Measurements from ENCODE around the gene ORC1.

The ORC1 gene

DNA sequence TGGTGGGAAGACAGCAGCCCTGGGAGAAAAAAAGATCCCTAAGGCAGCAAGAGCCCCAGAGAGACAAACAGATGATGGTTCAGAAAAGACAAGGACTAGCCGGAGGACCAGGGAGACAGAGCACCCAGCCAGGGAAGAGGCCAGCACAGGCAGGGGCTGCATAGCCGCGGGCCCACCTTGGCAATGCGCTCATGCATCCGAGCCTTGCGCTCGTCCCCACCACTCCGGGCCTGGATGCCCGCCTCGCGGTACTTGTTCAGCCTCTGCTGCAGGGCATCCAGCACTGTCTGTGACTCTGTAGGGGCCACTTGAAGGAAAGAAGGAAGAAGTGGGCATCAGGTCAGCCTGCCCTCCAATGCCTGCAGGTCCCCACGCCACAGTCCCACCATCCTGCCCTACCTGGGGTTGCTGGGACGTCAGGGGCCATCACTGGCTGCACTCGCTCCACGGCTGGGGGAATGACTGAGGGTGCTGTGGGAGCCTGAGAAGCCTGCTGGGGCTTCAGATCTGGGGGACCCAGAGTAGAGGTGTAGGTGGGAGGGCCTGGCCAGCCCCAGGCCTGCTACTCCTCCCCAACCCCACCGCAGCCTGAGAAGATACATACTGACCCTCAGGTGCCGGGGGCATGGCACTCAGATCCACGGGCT, 45.2 kb downstream of the ORC1 start:
- no peak overlapping the region for H3K4me3 ChIP-seq (ENCODE audit: low read depth, low read length)
- no peak for DNase-seq (ENCODE audit: low read depth)
- TF ChIP-seq POLR2A (IDR thresholded peaks at IDR 0.05; ENCODE audit: extremely low read depth, insufficient read length) (no peak), MYC (IDR thresholded peaks at IDR 0.05; ENCODE audit: low read depth, low read length) (no peak)
- TF ChIP-seq, protein P1, sequence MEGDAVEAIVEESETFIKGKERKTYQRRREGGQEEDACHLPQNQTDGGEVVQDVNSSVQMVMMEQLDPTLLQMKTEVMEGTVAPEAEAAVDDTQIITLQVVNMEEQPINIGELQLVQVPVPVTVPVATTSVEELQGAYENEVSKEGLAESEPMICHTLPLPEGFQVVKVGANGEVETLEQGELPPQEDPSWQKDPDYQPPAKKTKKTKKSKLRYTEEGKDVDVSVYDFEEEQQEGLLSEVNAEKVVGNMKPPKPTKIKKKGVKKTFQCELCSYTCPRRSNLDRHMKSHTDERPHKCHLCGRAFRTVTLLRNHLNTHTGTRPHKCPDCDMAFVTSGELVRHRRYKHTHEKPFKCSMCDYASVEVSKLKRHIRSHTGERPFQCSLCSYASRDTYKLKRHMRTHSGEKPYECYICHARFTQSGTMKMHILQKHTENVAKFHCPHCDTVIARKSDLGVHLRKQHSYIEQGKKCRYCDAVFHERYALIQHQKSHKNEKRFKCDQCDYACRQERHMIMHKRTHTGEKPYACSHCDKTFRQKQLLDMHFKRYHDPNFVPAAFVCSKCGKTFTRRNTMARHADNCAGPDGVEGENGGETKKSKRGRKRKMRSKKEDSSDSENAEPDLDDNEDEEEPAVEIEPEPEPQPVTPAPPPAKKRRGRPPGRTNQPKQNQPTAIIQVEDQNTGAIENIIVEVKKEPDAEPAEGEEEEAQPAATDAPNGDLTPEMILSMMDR (IDR thresholded peaks at IDR 0.05; ENCODE audit: low read depth, low read length), result no peak
- TF ChIP-seq, protein P2, sequence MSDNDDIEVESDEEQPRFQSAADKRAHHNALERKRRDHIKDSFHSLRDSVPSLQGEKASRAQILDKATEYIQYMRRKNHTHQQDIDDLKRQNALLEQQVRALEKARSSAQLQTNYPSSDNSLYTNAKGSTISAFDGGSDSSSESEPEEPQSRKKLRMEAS (IDR thresholded peaks at IDR 0.05; ENCODE audit: low read depth, low read length), result no peak

DNA sequence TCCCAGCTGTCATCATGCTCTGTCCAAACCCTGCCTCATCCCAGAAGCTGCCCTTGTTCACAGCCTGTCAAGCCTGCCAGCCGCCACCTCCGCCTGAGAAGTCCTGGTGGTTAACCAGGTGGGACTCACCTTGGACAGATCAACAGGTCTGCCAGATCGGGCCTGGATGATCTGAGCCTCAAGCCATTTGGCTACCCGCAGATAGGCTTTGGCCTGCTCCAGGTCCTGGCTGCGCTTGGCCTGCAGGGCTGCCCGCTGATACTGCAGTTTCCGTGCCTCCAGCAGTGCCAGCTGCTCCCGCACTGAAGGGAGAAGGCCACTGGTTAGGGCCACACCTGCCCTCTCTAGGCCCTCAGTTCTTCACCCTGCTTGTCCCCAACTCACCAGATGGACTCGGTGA, 46.8 kb downstream of the ORC1 start:
- TF ChIP-seq, protein P2 (IDR thresholded peaks at IDR 0.05; ENCODE audit: low read depth, low read length), result no peak
- TF ChIP-seq, protein P1 (IDR thresholded peaks at IDR 0.05; ENCODE audit: low read depth, low read length), result no peak
- TF ChIP-seq POLR2A (IDR thresholded peaks at IDR 0.05; ENCODE audit: extremely low read depth, insufficient read length), result no peak
- no peak for TF ChIP-seq MYC (IDR thresholded peaks at IDR 0.05; ENCODE audit: low read depth, low read length)
- no peak overlapping the region for H3K4me3 ChIP-seq (ENCODE audit: low read depth, low read length)
- DNase-seq (ENCODE audit: low read depth), result no peak

DNA sequence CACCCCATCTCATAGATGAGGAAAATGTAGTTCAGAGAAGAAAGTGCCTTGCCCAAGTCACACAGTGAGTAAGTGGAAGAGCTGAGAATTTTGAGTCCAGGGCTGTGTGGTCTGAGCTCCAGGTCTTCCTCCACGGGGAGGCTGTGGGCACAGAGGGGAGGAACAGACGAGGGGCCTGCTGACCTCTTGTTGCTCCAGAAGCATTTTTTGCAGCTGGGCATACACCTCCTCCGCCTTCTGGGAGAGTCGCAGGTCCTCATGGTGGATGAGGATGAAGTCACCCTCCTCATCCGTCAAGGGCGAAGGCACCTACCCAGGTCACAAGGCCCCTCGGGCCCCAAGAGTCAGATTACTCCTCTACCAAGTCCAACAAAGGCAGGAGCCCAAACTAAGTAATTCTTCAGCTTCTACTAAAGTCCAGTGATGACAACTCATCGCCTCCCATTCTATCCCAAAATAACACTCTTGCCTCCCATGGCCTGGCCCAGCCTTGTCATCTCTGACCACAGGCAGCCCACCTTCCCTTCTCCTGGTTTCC, 47.3 kb downstream of the ORC1 start:
- TF ChIP-seq MYC (IDR thresholded peaks at IDR 0.05; ENCODE audit: low read depth, low read length) (no peak), POLR2A (IDR thresholded peaks at IDR 0.05; ENCODE audit: extremely low read depth, insufficient read length) (no peak)
- TF ChIP-seq, protein P2 (IDR thresholded peaks at IDR 0.05; ENCODE audit: low read depth, low read length), result no peak
- TF ChIP-seq, protein P1 (IDR thresholded peaks at IDR 0.05; ENCODE audit: low read depth, low read length), result no peak
- DNase-seq (ENCODE audit: low read depth), result no peak
- no peak overlapping the region for H3K4me3 ChIP-seq (ENCODE audit: low read depth, low read length)

DNA sequence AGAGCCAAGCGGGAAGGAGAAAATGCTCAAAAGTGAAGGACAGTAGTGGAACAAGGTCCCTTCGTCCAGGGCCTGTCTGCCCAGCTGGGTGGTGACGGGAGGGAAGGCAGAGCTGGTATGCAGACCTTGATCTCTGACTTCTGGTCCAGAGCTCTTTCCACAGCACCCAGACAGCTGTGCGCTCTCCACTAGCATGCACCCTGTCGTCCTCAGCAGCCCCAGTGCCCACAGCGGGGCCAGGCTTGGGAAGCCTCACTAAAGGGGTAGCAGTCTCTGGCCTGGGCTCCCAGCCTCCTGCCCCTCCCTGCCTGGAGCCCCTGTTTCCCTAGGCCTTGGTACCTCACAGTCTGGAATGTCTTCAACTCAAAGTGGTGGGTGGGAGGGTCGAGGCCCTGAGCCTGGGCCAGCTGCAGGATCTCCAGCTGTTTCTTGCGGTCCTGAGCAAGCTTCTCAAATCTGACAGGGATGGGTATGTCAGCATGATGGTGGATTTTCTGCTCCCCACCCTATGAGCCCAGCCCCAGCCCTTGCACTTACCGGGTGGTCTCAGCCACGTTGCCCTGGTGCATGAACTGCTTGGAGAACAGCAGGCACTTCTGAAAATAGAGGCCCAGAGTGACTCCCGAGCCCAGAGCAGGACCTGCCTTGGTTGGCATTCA, 48.2 kb downstream of the ORC1 start:
- H3K4me3 ChIP-seq (ENCODE audit: low read depth, low read length), result no peak overlapping the region
- no peak for DNase-seq (ENCODE audit: low read depth)
- no peak for TF ChIP-seq POLR2A (IDR thresholded peaks at IDR 0.05; ENCODE audit: extremely low read depth, insufficient read length)

DNA sequence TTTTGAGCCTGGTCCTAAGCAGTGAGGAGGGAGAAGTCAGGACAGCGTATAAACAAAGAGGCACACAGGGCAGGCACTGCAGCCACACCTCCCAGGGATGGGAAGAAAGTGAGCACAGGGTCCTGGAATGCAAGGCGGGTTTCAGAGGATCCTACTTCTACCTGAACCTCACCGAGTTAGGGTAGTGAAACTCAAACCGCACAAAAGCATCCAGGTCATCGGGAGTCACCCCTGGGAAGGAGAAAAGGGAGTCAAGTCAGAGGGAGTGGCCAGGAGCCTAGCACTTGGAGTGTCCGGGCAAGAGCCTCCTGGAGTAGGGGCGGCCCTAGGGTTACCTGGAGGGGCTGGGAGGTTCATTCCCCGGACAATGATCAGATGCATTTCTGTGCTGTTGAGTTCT, 48.8 kb downstream of the ORC1 start:
- no peak for DNase-seq (ENCODE audit: low read depth)
- TF ChIP-seq, protein P1 (IDR thresholded peaks at IDR 0.05; ENCODE audit: low read depth, low read length), result no peak
- TF ChIP-seq, protein P2 (IDR thresholded peaks at IDR 0.05; ENCODE audit: low read depth, low read length), result no peak
- TF ChIP-seq POLR2A (IDR thresholded peaks at IDR 0.05; ENCODE audit: extremely low read depth, insufficient read length), result no peak
- TF ChIP-seq MYC (IDR thresholded peaks at IDR 0.05; ENCODE audit: low read depth, low read length), result no peak
- no peak overlapping the region for H3K4me3 ChIP-seq (ENCODE audit: low read depth, low read length)

DNA sequence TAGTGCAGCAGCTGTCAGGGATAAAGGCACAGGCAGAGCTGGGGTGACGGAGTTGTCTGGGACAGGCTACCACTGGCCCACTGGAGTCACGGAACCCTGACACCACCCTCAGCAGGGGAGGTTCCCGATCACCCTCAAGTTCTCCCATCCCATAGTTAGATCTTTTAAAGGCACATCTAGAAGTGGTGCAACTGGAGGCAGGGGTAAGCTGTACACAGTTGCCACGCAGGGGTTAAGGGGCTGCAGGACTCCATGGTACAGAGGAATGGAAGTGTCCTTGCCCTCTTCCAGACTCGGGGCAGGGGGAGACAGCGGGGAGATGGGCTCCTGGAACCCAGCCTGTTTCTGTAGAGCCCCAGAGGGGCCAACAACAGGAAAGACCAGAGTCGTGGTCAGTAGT, 51.5 kb downstream of the ORC1 start:
- H3K4me3 ChIP-seq (ENCODE audit: low read depth, low read length), result no peak overlapping the region
- TF ChIP-seq, protein P1 (IDR thresholded peaks at IDR 0.05; ENCODE audit: low read depth, low read length), result no peak
- TF ChIP-seq, protein P2 (IDR thresholded peaks at IDR 0.05; ENCODE audit: low read depth, low read length), result no peak
- TF ChIP-seq MYC (IDR thresholded peaks at IDR 0.05; ENCODE audit: low read depth, low read length) (no peak), POLR2A (IDR thresholded peaks at IDR 0.05; ENCODE audit: extremely low read depth, insufficient read length) (no peak)
- no peak for DNase-seq (ENCODE audit: low read depth)

All from NB4 (cell line).